ENCODE data around the gene DYNLT2B. TPM values are rescaled to one million over a fixed set of nuclear protein-coding genes. Genes with fewer than 3 reads are reported as not detected.
"Not testable (repeated sequence)": the region's sequence is repeated elsewhere in the genome, so short reads cannot be mapped to it uniquely, and the experiment has no call there.

DYNLT2B gene
- polyA plus RNA-seq, 1 donor (not counting 4 experiments of a cell fraction or from before 2014, with no cell fraction given) = 40.0 TPM

DNA sequence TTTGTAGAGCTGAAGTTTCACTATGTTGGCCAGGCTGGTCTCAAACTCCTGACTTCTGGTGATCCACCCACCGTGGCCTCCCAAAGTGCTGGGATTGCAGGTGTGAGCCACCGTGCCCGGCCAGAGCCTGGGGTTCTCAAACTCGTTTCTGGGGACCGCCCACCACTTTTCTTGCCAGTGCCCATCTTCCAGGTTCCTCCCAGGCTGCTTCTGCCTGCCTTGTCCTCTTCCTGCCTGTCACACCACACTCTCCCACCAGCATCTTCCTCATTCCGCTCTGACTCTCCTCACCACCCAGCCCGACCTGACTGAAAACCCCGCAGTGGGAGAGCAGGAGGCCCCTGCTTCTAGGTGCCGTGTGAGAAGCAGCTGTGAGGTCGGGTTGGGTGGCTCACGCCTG, 3.1 kb upstream of the DYNLT2B start:
- no peak for FAIRE-seq

DNA sequence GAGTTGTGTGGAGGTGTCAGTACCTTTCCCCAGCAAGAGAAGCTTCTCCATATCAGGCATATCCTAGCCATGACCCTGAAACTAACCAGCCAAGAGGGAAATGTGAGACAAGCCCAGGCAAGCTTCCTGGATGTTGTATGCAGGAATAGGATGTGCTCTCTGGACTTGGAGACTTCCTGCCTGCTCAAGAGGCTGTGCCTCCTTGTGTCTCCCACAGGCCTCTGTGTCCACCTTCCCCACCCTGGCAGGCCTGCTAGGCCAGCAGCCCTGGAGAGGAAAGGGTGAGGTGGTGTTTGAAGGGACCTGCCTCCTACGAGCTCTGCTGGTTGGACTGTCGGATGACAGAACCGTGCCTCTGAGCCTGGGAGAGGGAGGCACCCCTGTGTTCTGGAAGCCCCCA, 2.1 kb upstream of the DYNLT2B start:
- Histone ChIP-seq H3K4me2 (ENCODE audit: control insufficient read depth, extremely low read depth, insufficient read depth, low read depth, low read length) (peak overlapping the region; percentile 50), H3K27ac (ENCODE audit: control insufficient read depth, insufficient read depth, low read length) (peak overlapping the region; percentile 71)

More for the DNA sequence above, 3.1 kb upstream of the DYNLT2B start:
- Histone ChIP-seq H3K9me1 (ENCODE audit: control insufficient read depth, extremely low read depth, insufficient read depth, low read length) (no peaks in the 10 kb centered on the region), H3K27me3 (ENCODE audit: control insufficient read depth, extremely low read depth, insufficient read depth, low read length) (no peaks in the 10 kb centered on the region), H3K4me3 (ENCODE audit: control insufficient read depth in 2 of 3, extremely low read depth in 1 of 3, insufficient read depth in 2 of 3, low read depth in 1 of 3, low read length in 3 of 3) (no peak overlapping the region), H3K4me1 (ENCODE audit: control insufficient read depth, extremely low read depth, insufficient read depth, low read length) (peaks cover 26% of the 10 kb centered on the region), H3K9me3 (ENCODE audit: control insufficient read depth, low read depth, low read length) (no peaks in the 10 kb centered on the region), H3K36me3 (ENCODE audit: control insufficient read depth in 2 of 2, extremely low read depth in 1 of 2, insufficient read depth in 2 of 2, low read length in 2 of 2) (peaks cover 0 to 7% of the 10 kb centered on the region in 2 experiments), H2AFZ (ENCODE audit: control insufficient read depth, low read length) (no peak overlapping the region), H3K27ac (ENCODE audit: control insufficient read depth, insufficient read depth, low read length) (no peak overlapping the region), H3K79me2 (ENCODE audit: control insufficient read depth, insufficient read depth, low read length) (peaks cover 7% of the 10 kb centered on the region), H4K20me1 (ENCODE audit: control insufficient read depth, extremely low read depth, insufficient read depth, low read length) (no peaks in the 10 kb centered on the region), H3K4me2 (ENCODE audit: control insufficient read depth, extremely low read depth, insufficient read depth, low read depth, low read length) (no peak overlapping the region), H3K9ac (ENCODE audit: control insufficient read depth, extremely low read depth, insufficient read depth, low read length) (no peak overlapping the region)
- DNase-seq (ENCODE audit: low read depth, low spot score) = no peak
- dilution Hi-C loops (cut with MboI; ENCODE audit: extremely low pct_ligation_motif_present, low sequenced_read_pairs) = no loop called here
- TF ChIP-seq EZH2 (IDR thresholded peaks at IDR 0.05; ENCODE audit: low read length) = no peak
- TF ChIP-seq CTCF (optimal IDR thresholded peaks at IDR 0.05 in 1 of 3, IDR thresholded peaks at IDR 0.05 in 1 of 3, conservative IDR thresholded peaks at IDR 0.05 in 1 of 3; ENCODE audit: extremely low read depth in 1 of 3, insufficient read depth in 2 of 3, low read length in 3 of 3) = no peak

DNA sequence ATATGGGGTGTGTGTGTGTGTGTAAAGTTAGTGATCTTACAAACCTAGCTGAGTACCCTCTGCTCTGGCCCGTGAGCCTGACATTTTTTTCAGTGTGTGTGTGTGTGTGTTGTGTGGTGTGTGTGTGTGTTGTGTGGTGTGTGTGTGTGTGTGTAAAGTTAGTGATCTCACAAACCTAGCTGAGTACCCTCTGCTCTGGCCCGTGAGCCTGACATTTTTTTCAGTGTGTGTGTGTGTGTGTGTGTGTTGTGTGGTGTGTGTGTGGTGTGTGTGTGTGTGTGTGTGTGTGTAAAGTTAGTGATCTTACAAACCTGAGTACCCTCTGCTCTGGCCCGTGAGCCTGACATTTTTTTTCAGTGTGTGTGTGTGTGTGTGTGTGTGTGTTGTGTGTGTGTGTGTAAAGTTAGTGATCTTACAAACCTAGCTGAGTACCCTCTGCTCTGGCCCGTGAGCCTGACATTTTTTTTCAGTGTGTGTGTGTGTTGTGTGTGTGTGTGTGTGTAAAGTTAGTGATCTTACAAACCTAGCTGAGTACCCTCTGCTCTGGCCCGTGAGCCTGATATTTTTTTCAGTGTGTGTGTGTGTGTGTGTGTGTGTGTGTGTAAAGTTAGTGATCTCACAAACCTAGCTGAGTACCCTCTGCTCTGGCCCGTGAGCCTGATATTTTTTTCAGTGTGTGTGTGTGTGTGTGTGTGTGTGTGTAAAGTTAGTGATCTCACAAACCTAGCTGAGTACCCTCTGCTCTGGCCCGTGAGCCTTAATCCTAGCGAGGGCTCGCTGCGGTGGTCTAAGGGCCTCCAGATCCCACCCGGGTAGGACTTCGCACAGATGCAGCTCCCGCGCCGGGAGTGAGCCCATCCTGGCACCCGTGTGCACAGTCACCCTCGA, 997 bp downstream of the DYNLT2B start:
- dilution Hi-C loops (cut with MboI; ENCODE audit: extremely low pct_ligation_motif_present, low sequenced_read_pairs); FAIRE-seq: not testable (repeated sequence)
- H2AFZ ChIP-seq (ENCODE audit: control insufficient read depth, low read length) = peak overlapping the region; percentile 80

More for the DNA sequence above, 2.1 kb upstream of the DYNLT2B start:
- peaks cover 31% of the 10 kb centered on the region for H3K4me1 ChIP-seq (ENCODE audit: control insufficient read depth, extremely low read depth, insufficient read depth, low read length)
- H3K9ac ChIP-seq (ENCODE audit: control insufficient read depth, extremely low read depth, insufficient read depth, low read length) = peak overlapping the region; percentile 54
- FAIRE-seq (peak; percentile 80), DNase-seq (ENCODE audit: low read depth, low spot score) (peak; percentile 67)
- peak overlapping the region; percentile 82 for H2AFZ ChIP-seq (ENCODE audit: control insufficient read depth, low read length)
- H3K79me2 ChIP-seq (ENCODE audit: control insufficient read depth, insufficient read depth, low read length) = peaks cover 7% of the 10 kb centered on the region
- no peaks in the 10 kb centered on the region for H4K20me1 ChIP-seq (ENCODE audit: control insufficient read depth, extremely low read depth, insufficient read depth, low read length)
- H3K9me3 ChIP-seq (ENCODE audit: control insufficient read depth, low read depth, low read length) = no peaks in the 10 kb centered on the region
- no peak overlapping the region for H3K4me3 ChIP-seq (ENCODE audit: control insufficient read depth in 2 of 3, extremely low read depth in 1 of 3, insufficient read depth in 2 of 3, low read depth in 1 of 3, low read length in 3 of 3)
- no peaks in the 10 kb centered on the region for H3K27me3 ChIP-seq (ENCODE audit: control insufficient read depth, extremely low read depth, insufficient read depth, low read length)
- no peaks in the 10 kb centered on the region for H3K9me1 ChIP-seq (ENCODE audit: control insufficient read depth, extremely low read depth, insufficient read depth, low read length)
- TF ChIP-seq CTCF (optimal IDR thresholded peaks at IDR 0.05 in 1 of 3, IDR thresholded peaks at IDR 0.05 in 1 of 3, conservative IDR thresholded peaks at IDR 0.05 in 1 of 3; ENCODE audit: extremely low read depth in 1 of 3, insufficient read depth in 2 of 3, low read length in 3 of 3) (no peak), EZH2 (IDR thresholded peaks at IDR 0.05; ENCODE audit: low read length) (no peak)
- peaks cover 0 to 7% of the 10 kb centered on the region in 2 experiments for H3K36me3 ChIP-seq (ENCODE audit: control insufficient read depth in 2 of 2, extremely low read depth in 1 of 2, insufficient read depth in 2 of 2, low read length in 2 of 2)
- dilution Hi-C loops (cut with MboI; ENCODE audit: extremely low pct_ligation_motif_present, low sequenced_read_pairs) = no loop called here

More for the DNA sequence above, 997 bp downstream of the DYNLT2B start:
- peak overlapping the region; percentile 62 for H3K4me2 ChIP-seq (ENCODE audit: control insufficient read depth, extremely low read depth, insufficient read depth, low read depth, low read length)
- H4K20me1 ChIP-seq (ENCODE audit: control insufficient read depth, extremely low read depth, insufficient read depth, low read length); H3K36me3 ChIP-seq (ENCODE audit: control insufficient read depth in 2 of 2, extremely low read depth in 1 of 2, insufficient read depth in 2 of 2, low read length in 2 of 2); H3K79me2 ChIP-seq (ENCODE audit: control insufficient read depth, insufficient read depth, low read length); H3K27me3 ChIP-seq (ENCODE audit: control insufficient read depth, extremely low read depth, insufficient read depth, low read length); H3K9me3 ChIP-seq (ENCODE audit: control insufficient read depth, low read depth, low read length); DNase-seq (ENCODE audit: low read depth, low spot score); H3K9me1 ChIP-seq (ENCODE audit: control insufficient read depth, extremely low read depth, insufficient read depth, low read length): not testable (repeated sequence)
- peak overlapping the region; percentile 88 for H3K27ac ChIP-seq (ENCODE audit: control insufficient read depth, insufficient read depth, low read length)
- H3K4me1 ChIP-seq (ENCODE audit: control insufficient read depth, extremely low read depth, insufficient read depth, low read length) = peaks cover 31% of the 10 kb centered on the region
- H3K9ac ChIP-seq (ENCODE audit: control insufficient read depth, extremely low read depth, insufficient read depth, low read length) = peak overlapping the region; percentile 92
- H3K4me3 ChIP-seq (ENCODE audit: control insufficient read depth in 2 of 3, extremely low read depth in 1 of 3, insufficient read depth in 2 of 3, low read depth in 1 of 3, low read length in 3 of 3) = peak overlapping the region; percentile 79 to 84 (median 82)

All from keratinocyte (primary cell).